ENCODE measurements around the gene C1QTNF5.

DNA sequence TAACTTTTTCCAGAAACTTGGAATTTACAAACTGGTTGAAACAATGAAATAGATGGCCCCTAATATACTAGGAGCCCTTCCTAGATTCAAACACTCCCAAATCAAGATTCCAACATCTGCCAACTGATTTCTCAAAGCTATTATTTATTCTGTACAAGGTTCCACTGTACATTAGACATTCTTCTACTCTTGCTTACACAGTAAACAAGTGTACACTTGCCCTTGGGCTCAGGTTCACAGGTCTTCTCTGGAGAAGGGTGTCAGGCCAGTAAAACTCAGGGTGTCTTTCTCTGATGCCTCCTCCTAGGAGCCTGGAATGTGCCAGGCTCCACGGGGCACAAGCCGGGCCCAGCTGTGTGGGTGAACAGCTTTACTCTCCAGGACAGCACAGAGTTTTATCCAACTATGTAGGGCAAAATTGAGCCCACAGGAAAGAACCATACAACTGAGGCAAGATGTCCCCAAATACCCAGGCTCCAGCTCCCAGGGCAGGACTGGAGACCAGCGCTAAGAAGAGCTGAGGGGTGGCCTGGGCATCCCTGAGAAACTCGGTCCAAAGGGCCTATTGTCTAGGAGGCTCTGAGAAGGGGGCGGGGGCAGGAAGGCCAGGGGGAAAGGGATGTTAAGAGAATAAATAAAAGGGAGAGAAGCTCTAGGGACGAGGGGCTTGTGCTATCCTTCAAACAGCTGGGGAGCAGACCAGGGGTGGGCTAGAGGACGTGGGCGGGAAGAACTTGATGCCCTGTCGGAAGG lies 14.6 kb upstream of the C1QTNF5 start:
- TF ChIP-seq JUNB (IDR thresholded peaks at IDR 0.05) (no peak), MAZ (IDR thresholded peaks at IDR 0.05; ENCODE audit: borderline replicate concordance, low read depth, low read length) (no peak), ZC3H11A (IDR thresholded peaks at IDR 0.05) (no peak), POLR2A (IDR thresholded peaks at IDR 0.05; ENCODE audit: low read length) (no peak), JUN (IDR thresholded peaks at IDR 0.05) (no peak), RAD21 (conservative IDR thresholded peaks at IDR 0.05 in 1 of 2, IDR thresholded peaks at IDR 0.05 in 1 of 2) (no peak), KDM5A (IDR thresholded peaks at IDR 0.05) (no peak), EP300 (IDR thresholded peaks at IDR 0.05) (no peak), RCOR1 (IDR thresholded peaks at IDR 0.05; ENCODE audit: low read depth, low read length) (no peak), GATA3 (IDR thresholded peaks at IDR 0.05; ENCODE audit: borderline replicate concordance) (no peak), ESRRA (IDR thresholded peaks at IDR 0.05; ENCODE audit: borderline replicate concordance, low read length) (no peak)
- TF ChIP-seq, protein P1, sequence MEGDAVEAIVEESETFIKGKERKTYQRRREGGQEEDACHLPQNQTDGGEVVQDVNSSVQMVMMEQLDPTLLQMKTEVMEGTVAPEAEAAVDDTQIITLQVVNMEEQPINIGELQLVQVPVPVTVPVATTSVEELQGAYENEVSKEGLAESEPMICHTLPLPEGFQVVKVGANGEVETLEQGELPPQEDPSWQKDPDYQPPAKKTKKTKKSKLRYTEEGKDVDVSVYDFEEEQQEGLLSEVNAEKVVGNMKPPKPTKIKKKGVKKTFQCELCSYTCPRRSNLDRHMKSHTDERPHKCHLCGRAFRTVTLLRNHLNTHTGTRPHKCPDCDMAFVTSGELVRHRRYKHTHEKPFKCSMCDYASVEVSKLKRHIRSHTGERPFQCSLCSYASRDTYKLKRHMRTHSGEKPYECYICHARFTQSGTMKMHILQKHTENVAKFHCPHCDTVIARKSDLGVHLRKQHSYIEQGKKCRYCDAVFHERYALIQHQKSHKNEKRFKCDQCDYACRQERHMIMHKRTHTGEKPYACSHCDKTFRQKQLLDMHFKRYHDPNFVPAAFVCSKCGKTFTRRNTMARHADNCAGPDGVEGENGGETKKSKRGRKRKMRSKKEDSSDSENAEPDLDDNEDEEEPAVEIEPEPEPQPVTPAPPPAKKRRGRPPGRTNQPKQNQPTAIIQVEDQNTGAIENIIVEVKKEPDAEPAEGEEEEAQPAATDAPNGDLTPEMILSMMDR (IDR thresholded peaks at IDR 0.05): no peak
